Cardiac muscle cell (in vitro differentiated cells and primary cell): Measurements from ENCODE around the gene PRICKLE1. TPM values are rescaled to one million over a fixed set of nuclear protein-coding genes. Genes with fewer than 3 reads are reported as not detected.
A peak's percentile ranks its signal among the peaks of the same experiment; 100 is the strongest.

Source experiments
- DNase-seq, 2 donors: peaks; one replicate each; pipeline versions ENCODE4 v3.0.0 to v3.0.0-alpha.2; 2010 to 2017; ENCODE audit warnings: low read depth in 1 of 2, low spot score in 1 of 2
- H3K27ac ChIP-seq: fragments of 200-600 bp; sonication (generic); 2 replicates; pipeline ENCODE4 v1.5.1; 2016
- H3K27me3 ChIP-seq: fragments of 200-600 bp; sonication (generic); 2 replicates; pipeline ENCODE4 v1.6.0; 2016; ENCODE audit warnings: control low read depth
- H3K36me3 ChIP-seq: fragments of 200-600 bp; sonication (generic); 2 replicates; pipeline ENCODE4 v1.5.1; 2016; ENCODE audit warnings: control low read depth
- H3K4me1 ChIP-seq: fragments of 200-600 bp; sonication (generic); 2 replicates; pipeline ENCODE4 v1.8.1; 2017; ENCODE audit warnings: low read depth, mild to moderate bottlenecking, mixed run types
- H3K4me3 ChIP-seq: fragments of 200-600 bp; sonication (generic); 2 replicates; pipeline ENCODE4 v1.5.1; 2016; ENCODE audit warnings: mild to moderate bottlenecking
- H3K9me3 ChIP-seq: fragments of 200-600 bp; sonication (generic); 2 replicates; pipeline ENCODE4 v1.5.1; 2017; ENCODE audit warnings: low read depth, mild to moderate bottlenecking, control low read depth
- polyA plus RNA-seq: library from polyadenylated mRNA; unstranded; fragments of >200 nt; fragmentation: Nextera tagmentation; extraction: Ambion mirVana; gene quantifications from 2 replicates; pipeline ENCODE4 v1.2.1, GENCODE V29; 2016
- total RNA-seq: library from RNA; depleted of rRNA; stranded (reverse); fragments of >200 nt; gene quantifications from 2 replicates; pipeline ENCODE4 v1.2.3, GENCODE V29; 2016
- TF ChIP-seq, protein P1 (sequence below): IDR thresholded peaks from 2 replicates; pipeline ENCODE4 v1.5.1; 2012; ENCODE audit warnings: low read depth, mild to moderate bottlenecking, low read length

Gene PRICKLE1
- total and polyA plus RNA-seq, 2 experiments from 2014 or later, result 71.4 to 105 TPM

DNA sequence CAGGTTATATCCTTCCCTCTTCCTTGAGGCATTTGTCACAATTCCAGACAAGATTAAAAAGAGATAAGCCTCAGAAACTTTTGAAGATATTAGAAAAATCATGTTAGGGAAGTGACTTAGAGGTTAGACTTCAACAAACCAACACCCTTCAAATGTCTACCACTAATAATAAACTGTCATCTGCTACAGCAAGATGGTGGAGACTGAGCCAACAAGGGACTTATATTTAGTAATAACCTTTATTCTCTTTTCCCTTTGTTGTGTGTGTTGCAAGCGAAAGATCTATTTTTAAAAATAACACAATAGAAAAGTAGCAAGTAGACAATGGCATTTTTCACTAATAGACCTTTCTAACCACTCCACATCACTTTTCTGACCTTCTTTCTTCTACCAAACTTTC is 28.6 kb downstream of the PRICKLE1 start:
- no peak overlapping the region for H3K4me3 ChIP-seq
- H3K4me1 ChIP-seq, result peaks cover 50% of the 10 kb centered on the region
- H3K27me3 ChIP-seq, result no peaks in the 10 kb centered on the region
- peaks cover 2% of the 10 kb centered on the region for H3K36me3 ChIP-seq
- TF ChIP-seq, protein P1, sequence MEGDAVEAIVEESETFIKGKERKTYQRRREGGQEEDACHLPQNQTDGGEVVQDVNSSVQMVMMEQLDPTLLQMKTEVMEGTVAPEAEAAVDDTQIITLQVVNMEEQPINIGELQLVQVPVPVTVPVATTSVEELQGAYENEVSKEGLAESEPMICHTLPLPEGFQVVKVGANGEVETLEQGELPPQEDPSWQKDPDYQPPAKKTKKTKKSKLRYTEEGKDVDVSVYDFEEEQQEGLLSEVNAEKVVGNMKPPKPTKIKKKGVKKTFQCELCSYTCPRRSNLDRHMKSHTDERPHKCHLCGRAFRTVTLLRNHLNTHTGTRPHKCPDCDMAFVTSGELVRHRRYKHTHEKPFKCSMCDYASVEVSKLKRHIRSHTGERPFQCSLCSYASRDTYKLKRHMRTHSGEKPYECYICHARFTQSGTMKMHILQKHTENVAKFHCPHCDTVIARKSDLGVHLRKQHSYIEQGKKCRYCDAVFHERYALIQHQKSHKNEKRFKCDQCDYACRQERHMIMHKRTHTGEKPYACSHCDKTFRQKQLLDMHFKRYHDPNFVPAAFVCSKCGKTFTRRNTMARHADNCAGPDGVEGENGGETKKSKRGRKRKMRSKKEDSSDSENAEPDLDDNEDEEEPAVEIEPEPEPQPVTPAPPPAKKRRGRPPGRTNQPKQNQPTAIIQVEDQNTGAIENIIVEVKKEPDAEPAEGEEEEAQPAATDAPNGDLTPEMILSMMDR, result no peak
- no peak overlapping the region for H3K27ac ChIP-seq
- no peak for DNase-seq
- H3K9me3 ChIP-seq, result no peaks in the 10 kb centered on the region

DNA sequence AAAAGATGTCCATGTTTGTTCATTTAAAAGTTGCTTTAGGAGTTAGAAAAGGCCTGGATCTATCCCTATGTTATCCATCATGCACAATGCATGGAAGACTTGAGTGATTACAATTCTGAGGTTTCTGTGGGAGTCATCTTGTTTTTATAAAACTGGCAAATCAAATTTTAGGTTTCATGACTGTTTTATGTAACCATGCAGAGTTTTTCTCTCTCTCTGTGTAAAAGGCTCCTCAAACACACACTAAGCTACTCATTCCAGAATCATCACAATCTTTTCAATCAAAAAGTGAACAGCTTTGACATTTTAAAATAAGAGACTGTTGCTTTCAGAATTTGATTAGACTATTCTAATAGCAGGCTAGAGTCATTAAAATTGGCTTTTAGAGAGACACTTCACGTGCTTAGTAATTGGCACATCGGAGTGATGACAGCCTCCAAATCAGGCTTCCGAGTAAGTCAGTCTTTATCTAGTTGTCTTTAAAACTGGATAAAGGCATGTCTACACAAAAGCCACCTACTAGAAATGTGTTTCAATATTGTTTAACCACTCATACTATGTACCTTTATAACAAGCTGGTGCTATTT is 31.9 kb downstream of the PRICKLE1 start:
- H3K27ac ChIP-seq, result peak overlapping the region; percentile 50
- peaks cover 42% of the 10 kb centered on the region for H3K4me1 ChIP-seq
- no peaks in the 10 kb centered on the region for H3K36me3 ChIP-seq
- no peaks in the 10 kb centered on the region for H3K27me3 ChIP-seq
- DNase-seq, result peak in 1 of 2 donors; percentile 60
- H3K4me3 ChIP-seq, result no peak overlapping the region
- no peaks in the 10 kb centered on the region for H3K9me3 ChIP-seq
- TF ChIP-seq, protein P1, result no peak

DNA sequence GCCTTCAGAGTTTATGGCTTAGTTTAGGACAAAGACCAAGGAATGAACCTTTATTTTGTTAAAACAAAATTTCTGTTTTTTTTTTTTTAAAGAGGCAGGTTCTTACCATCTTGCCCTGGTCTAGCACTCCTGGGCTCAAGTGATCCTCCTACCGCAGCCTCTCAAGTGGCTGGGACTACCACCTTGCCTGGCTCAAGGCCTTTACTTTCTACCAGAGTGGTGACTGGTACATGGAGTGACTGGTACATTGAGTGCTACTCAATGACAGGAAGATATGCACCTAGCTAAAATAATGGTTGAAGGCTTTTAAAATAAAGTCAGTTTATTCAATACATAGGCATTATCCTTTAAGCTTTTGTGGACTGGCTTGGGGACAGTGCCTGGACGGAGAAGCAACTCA is 32.6 kb downstream of the PRICKLE1 start:
- H3K4me3 ChIP-seq, result no peak overlapping the region
- TF ChIP-seq, protein P1, result no peak
- no peaks in the 10 kb centered on the region for H3K9me3 ChIP-seq
- H3K36me3 ChIP-seq, result no peaks in the 10 kb centered on the region
- H3K4me1 ChIP-seq, result peaks cover 42% of the 10 kb centered on the region
- no peaks in the 10 kb centered on the region for H3K27me3 ChIP-seq
- no peak for DNase-seq
- peak overlapping the region; percentile 50 for H3K27ac ChIP-seq

DNA sequence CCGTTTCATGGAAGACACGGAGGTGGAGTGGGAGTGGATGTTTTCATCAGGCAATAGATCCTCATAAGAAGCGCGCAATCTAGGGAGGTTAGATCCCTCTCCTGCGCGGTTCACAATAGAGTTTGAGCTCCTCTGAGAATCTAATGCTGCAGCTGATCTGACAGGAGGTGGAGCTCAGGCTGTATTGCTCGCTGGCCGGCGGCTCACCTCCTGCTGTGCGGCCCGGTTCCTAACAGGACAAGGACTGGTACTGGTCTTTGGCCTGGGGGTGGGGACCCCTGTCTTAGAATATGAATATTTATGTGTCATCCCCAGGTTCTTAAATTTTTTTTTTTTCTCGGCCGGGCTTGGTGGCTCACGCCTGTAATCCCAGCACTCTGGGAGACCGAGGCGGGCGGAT is 36.7 kb downstream of the PRICKLE1 start:
- no peak overlapping the region for H3K4me3 ChIP-seq
- H3K27me3 ChIP-seq, result no peaks in the 10 kb centered on the region

DNA sequence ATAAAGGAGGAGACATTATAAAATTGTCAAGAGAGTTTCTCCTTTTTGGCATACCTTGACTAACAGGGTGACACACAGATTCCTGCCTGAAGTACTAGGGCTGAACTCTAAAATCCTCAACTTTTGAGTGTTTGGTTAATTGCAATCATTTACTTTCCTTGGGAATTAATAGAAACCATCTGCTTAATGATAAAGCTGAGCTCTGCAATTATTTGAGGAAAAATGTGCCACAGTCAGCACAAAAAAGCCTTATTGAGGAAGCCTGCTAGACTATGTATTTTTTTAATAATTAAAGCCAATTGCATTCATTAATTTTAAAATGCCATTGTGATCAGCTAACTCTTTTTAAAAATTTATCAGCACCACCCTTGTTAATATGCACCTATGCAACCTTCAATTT is 38.7 kb downstream of the PRICKLE1 start:
- Histone ChIP-seq H3K27ac (peak overlapping the region; percentile 36), H3K4me3 (no peak overlapping the region), H3K9me3 (no peaks in the 10 kb centered on the region), H3K36me3 (peaks cover 40% of the 10 kb centered on the region), H3K4me1 (no peaks in the 10 kb centered on the region), H3K27me3 (no peaks in the 10 kb centered on the region)
- TF ChIP-seq, protein P1, result no peak
- no peak for DNase-seq

More for the DNA sequence above, 36.7 kb downstream of the PRICKLE1 start:
- TF ChIP-seq, protein P1, result no peak
- Histone ChIP-seq H3K36me3 (peaks cover 21% of the 10 kb centered on the region), H3K4me1 (peaks cover 16% of the 10 kb centered on the region), H3K9me3 (no peaks in the 10 kb centered on the region), H3K27ac (no peak overlapping the region)
- no peak for DNase-seq
